ENCODE data around the gene GGT1. TPM values are rescaled to one million over a fixed set of nuclear protein-coding genes. Genes with fewer than 3 reads are reported as not detected.
"Not testable (repeated sequence)": the region's sequence is repeated elsewhere in the genome, so short reads cannot be mapped to it uniquely, and the experiment has no call there.

GGT1 gene
- total RNA-seq, 1 donor from 2014 or later: 16.9 TPM

DNA sequence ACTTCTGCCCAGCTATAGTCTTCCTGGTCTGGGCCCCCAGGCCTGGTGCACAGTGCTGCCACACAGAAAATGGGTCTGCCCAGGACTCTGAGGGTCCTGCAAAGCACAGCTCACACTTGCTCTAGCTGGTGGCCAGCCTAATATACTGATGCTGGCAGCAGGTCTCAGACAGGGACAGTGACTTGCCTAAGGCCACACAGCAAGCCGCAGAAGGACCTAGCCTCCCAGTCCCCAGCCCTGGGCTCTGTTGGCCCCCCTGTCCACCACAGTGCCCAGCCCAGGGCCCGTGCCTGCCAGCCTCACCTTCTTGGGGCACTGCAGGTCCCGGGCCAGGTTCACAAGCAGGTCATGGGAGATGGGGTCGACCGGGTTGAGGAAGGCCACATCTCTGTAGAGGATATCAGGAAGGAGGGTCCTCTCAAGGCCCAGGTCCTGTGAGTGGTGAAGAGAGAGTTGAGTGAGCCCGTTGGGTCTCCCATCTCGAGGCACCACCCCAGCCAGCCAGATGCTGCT lies 13.4 kb upstream of the GGT1 start:
- no peaks in the 10 kb centered on the region for H3K27me3 Mint-ChIP-seq
- TF ChIP-seq, protein P1, sequence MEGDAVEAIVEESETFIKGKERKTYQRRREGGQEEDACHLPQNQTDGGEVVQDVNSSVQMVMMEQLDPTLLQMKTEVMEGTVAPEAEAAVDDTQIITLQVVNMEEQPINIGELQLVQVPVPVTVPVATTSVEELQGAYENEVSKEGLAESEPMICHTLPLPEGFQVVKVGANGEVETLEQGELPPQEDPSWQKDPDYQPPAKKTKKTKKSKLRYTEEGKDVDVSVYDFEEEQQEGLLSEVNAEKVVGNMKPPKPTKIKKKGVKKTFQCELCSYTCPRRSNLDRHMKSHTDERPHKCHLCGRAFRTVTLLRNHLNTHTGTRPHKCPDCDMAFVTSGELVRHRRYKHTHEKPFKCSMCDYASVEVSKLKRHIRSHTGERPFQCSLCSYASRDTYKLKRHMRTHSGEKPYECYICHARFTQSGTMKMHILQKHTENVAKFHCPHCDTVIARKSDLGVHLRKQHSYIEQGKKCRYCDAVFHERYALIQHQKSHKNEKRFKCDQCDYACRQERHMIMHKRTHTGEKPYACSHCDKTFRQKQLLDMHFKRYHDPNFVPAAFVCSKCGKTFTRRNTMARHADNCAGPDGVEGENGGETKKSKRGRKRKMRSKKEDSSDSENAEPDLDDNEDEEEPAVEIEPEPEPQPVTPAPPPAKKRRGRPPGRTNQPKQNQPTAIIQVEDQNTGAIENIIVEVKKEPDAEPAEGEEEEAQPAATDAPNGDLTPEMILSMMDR (IDR thresholded peaks at IDR 0.05; ENCODE audit: unreplicated experiment): no peak
- no peak overlapping the region for H3K4me3 Mint-ChIP-seq (ENCODE audit: low read depth)
- no peak overlapping the region for H3K27ac Mint-ChIP-seq
- no peaks in the 10 kb centered on the region for H3K36me3 Mint-ChIP-seq (ENCODE audit: insufficient read depth)
- DNase-seq (ENCODE audit: low spot score, unreplicated experiment): no peak
- no peaks in the 10 kb centered on the region for H3K9me3 Mint-ChIP-seq (ENCODE audit: low read depth)
- H3K4me1 Mint-ChIP-seq (ENCODE audit: low read depth): peaks cover 3% of the 10 kb centered on the region

DNA sequence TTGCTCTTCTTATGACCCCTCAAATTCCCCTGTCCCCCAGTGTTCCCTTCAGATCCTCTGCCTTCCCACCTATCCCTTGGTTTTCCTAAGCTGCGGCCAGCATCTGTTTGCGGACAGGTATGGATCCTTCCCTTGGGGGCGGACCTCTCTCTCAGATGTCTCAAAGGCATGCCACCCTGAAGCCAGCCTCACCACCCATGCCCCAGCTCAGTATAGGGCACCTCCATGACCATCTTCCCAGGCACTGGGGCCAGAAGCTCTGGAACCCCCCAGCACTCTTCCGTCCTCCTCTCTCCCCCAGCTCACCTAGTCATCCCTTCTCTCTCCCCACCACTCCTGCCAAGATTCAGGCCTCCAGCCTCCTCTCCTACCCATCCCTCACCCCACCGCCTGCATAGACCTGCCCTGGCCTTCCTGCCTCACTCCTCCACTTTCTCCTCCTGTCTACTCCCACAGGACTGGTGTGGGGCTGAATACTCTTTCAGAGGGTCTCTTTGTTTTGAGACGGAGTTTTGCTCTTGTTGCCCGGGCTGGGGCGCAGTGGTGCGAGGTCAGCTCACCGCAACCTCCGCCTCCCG lies 12.3 kb upstream of the GGT1 start:
- Mint-ChIP-seq H3K27ac (no peak overlapping the region), H3K36me3 (ENCODE audit: insufficient read depth) (no peaks in the 10 kb centered on the region), H3K9me3 (ENCODE audit: low read depth) (no peaks in the 10 kb centered on the region), H3K4me1 (ENCODE audit: low read depth) (peaks cover 3% of the 10 kb centered on the region), H3K4me3 (ENCODE audit: low read depth) (no peak overlapping the region), H3K27me3 (no peaks in the 10 kb centered on the region)
- TF ChIP-seq, protein P1 (IDR thresholded peaks at IDR 0.05; ENCODE audit: unreplicated experiment): no peak
- DNase-seq (ENCODE audit: low spot score, unreplicated experiment): no peak

DNA sequence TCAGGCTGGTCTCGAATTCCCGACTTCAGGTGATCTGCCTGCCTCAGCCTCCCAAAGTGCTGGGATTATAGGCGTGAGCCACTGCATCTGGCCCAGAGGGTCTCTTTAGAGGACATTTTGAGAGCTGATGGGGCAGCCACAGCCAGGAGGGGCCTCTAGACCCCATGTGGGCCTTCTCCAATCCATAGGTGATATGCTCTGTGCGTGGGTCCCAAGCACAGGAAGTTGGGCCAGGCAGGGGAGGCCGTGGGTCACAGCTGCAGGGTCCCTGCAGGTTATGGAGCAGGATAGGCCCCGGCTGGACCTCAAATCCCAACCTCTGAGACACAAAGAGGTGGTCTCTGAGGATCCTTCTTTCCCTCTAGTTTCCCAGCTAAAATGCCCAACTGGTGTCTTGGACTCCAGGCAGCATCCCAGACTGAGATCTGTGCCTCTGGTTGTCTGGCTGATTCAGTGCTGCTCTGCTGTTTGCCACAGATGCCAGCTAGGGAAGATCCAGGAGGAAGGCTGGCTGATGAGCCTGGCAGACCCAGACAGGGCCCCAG lies 11.6 kb upstream of the GGT1 start:
- Mint-ChIP-seq H3K9me3 (ENCODE audit: low read depth) (no peaks in the 10 kb centered on the region), H3K27ac (no peak overlapping the region), H3K4me3 (ENCODE audit: low read depth) (no peak overlapping the region), H3K4me1 (ENCODE audit: low read depth) (peaks cover 3% of the 10 kb centered on the region), H3K27me3 (no peaks in the 10 kb centered on the region), H3K36me3 (ENCODE audit: insufficient read depth) (no peaks in the 10 kb centered on the region)
- DNase-seq (ENCODE audit: low spot score, unreplicated experiment): no peak
- TF ChIP-seq, protein P1 (IDR thresholded peaks at IDR 0.05; ENCODE audit: unreplicated experiment): no peak

DNA sequence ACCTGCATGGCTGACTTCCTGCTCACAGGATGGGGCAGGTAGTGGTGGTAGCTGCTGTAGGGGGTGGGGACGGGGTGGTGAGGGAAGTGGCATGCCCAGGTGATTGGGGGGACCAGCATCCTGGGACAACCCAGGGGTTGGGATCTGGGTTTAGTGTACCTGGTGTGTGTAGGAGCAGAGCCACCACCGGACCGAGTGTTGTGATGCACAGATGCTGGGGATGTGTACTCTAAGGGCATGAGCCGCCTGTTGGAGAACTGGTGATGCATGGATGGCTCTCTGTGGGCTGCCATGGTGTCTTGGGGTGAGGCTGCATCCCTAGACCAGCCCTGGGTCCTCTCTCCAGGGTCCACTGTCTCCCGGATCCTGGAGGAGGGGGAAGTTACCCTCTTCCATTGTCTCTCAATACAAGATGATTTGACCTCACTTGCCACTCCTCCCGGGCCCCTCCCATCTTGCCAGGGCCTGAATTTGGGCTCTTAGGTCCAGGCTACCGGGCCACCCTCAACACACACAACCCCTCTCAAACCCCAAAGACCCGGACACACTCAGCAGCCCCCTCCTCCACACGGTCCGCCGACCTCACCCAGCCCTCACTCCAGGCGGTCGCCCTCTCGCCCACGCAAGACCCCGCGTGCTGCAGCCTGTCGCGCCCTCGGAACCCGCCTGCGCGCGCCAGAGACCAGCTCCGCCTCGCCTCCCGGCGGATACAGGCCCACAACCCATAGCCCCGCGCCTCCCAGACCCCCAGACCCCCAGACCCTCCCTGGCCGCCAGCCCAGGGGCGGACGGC lies 10.7 kb upstream of the GGT1 start:
- Mint-ChIP-seq H3K4me3 (ENCODE audit: low read depth) (peak overlapping the region; percentile 86), H3K27me3 (no peaks in the 10 kb centered on the region), H3K9me3 (ENCODE audit: low read depth) (no peaks in the 10 kb centered on the region), H3K4me1 (ENCODE audit: low read depth) (peaks cover 3% of the 10 kb centered on the region), H3K36me3 (ENCODE audit: insufficient read depth) (no peaks in the 10 kb centered on the region), H3K27ac (peak overlapping the region; percentile 69)
- TF ChIP-seq, protein P1 (IDR thresholded peaks at IDR 0.05; ENCODE audit: unreplicated experiment): no peak
- peak; percentile 30 for DNase-seq (ENCODE audit: low spot score, unreplicated experiment)

DNA sequence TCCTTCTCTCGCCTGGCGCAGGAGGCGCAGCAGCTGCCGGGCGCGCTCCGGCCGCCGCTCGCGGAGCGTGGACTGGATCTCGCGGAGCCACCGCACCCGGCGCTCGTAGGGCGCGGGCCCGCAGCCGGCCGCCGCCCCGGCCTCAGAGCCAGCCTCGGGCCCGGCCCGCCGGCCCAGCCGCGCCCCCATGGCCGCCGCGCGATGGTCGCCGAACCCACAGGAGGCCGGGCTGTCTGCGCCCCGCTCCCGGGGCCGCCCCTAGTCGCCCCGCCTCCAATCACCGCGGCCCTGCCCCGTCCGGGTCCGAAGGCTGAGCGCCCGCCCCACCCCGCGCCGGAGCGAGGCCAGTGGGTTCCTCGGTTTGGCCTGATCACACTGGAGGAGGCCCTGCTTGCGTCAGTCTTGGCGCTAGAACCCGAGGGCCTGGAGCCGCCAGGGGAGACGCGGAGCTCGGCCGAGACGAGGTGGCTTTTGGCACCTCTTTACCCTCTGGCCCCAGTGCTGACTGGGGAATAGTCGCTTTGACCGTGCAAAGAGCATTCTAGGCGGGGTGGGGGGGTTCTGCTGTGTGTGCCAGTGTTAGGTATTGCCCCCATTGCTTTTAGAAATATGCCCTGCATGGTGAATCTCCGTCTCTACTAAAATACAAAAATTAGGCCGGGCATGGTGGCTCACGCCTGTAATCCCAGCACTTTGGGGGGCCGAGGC lies 10.0 kb upstream of the GGT1 start, which contains the start of gene LRRC75B:
Gene LRRC75B, minus strand, starts transcription at position 223 of the 708 bp plus-strand sequence. Its CDS starts 34 bp downstream, at position 189.
- Mint-ChIP-seq H3K27me3 (no peaks in the 10 kb centered on the region), H3K4me1 (ENCODE audit: low read depth) (peaks cover 3% of the 10 kb centered on the region), H3K9me3 (ENCODE audit: low read depth) (no peaks in the 10 kb centered on the region), H3K27ac (peak within 1 kb of the TSS; percentile 89), H3K36me3 (ENCODE audit: insufficient read depth) (no peaks in the 10 kb centered on the region), H3K4me3 (ENCODE audit: low read depth) (peak within 1 kb of the TSS; percentile 86)
- peak; percentile 79 for DNase-seq (ENCODE audit: low spot score, unreplicated experiment)
- TF ChIP-seq, protein P1 (IDR thresholded peaks at IDR 0.05; ENCODE audit: unreplicated experiment): no peak

DNA sequence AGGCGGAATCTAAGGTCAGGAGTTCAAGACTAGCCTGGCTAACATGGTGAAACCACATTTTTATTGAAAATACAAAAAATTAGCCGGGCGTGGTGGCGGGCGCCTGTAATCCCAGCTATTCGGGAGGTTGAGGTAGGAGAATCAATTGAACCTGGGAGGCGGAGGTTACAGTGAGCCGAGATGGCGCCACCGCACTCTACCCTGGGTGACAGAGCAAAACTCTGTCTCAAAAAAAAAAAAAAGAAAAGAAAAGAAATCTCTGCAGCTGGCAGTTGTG lies 9.5 kb upstream of the GGT1 start:
- not testable (repeated sequence) for H3K36me3 Mint-ChIP-seq (ENCODE audit: insufficient read depth); H3K4me1 Mint-ChIP-seq (ENCODE audit: low read depth); H3K27me3 Mint-ChIP-seq; DNase-seq (ENCODE audit: low spot score, unreplicated experiment); H3K9me3 Mint-ChIP-seq (ENCODE audit: low read depth)
- peak overlapping the region; percentile 89 for H3K27ac Mint-ChIP-seq
- H3K4me3 Mint-ChIP-seq (ENCODE audit: low read depth): peak overlapping the region; percentile 70
